ENCODE data around the gene MAD1L1. TPM values are rescaled to one million over a fixed set of nuclear protein-coding genes. Genes with fewer than 3 reads are reported as not detected.
"Not testable (repeated sequence)": the region's sequence is repeated elsewhere in the genome, so short reads cannot be mapped to it uniquely, and the experiment has no call there.

Gene MAD1L1
- total RNA-seq, 1 donor, result 57.9 TPM

DNA sequence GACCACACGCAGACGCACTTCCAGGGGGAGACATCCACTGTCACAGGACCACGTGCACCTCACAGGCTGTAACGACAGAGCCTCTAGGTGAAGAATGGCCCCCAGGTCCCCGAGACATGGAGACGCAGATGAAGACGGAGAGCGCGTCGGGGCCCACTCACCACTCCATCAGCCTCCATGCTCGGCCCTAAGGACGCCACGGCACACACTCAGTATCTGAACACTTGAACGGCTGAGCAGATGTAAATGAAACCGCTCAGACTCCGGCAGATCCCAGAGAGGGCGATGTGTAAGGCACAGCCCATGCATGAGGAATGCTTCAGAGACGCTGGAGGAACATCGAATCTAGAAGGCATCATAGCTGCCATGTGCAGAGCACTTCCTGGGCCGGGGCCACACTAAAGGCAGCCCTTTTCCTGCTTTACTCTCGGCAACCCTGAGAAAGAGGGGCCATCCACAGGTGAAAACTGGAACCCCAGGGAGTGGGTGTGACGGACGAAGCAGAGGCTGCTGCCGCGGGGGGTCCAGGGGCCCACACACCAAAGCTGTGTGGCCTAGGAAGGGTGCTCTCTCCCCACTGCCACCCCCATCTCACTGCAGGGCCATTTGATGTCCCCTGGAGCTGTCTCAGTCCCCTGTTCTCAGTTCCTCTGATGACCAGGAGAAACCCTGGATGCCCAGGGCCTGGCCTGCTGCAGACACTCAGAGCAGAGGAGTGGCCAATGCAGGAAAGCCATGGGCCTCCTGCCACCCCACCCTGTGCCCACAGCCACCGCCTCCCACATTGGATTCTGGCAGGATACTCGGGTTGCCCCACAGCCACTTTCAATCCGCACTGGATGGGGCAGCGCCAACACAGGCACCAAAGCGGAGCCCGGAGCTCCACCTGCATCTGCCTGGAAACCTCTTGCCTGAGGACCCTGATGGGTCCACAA, 253.8 kb downstream of the MAD1L1 start:
- no peak for DNase-seq (ENCODE audit: low read depth in 2 of 3, low spot score in 2 of 3)

- DNase-seq (ENCODE audit: low read depth in 2 of 3, low spot score in 2 of 3), result no peak
These were observed 254.8 kb downstream of the MAD1L1 start for GRCh38 chr7:1977876-1978441.

- no peak for DNase-seq (ENCODE audit: low read depth in 2 of 3, low spot score in 2 of 3)
These were observed 255.5 kb downstream of the MAD1L1 start for GRCh38 chr7:1977059-1977875.

DNA sequence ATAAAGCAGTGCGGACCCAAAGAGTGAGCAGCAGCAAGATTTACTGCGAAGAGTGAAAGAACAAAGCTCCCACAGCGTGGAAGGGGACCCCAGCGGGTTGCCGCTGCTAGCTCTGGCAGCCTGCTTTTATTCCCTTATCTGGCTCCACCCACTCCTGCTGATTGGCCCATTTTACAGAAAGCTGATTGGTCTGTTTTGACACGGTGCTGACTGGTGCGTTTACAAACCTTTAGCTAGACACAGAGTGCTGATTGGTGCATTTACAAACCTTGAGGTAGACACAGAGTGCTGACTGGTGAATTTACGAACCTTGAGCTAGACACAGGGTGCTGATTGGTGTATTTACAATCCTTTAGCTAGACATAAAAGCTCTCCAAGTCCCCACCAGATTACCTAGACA, 256.2 kb downstream of the MAD1L1 start:
- not testable (repeated sequence) for DNase-seq (ENCODE audit: low read depth in 2 of 3, low spot score in 2 of 3)

- DNase-seq (ENCODE audit: low read depth in 2 of 3, low spot score in 2 of 3), result no peak
These were observed 257.2 kb downstream of the MAD1L1 start for GRCh38 chr7:1975581-1975980.

DNA sequence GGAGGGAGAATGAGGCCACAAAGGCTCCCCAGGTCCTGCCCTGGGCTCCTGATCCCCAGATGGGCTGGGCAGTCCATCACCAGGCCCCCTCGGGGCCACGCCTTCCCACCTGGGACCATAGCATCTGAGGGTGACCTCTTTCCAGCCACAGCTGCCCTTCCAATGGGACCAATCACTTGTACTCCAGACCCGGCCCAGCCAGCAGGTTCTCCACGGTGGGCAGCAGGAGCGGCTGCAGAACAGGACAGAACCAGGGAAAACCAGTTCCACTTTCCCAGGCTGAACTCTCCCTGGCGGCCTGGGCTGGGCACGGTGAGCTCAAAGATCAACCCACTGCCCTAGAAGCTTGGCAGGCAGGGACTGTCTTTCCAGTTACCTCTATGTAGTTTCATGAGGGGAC, 257.6 kb downstream of the MAD1L1 start:
- DNase-seq (ENCODE audit: low read depth in 2 of 3, low spot score in 2 of 3), result no peak

- DNase-seq (ENCODE audit: low read depth in 2 of 3, low spot score in 2 of 3), result no peak
These were observed 258.2 kb downstream of the MAD1L1 start for GRCh38 chr7:1974290-1975101.

DNA sequence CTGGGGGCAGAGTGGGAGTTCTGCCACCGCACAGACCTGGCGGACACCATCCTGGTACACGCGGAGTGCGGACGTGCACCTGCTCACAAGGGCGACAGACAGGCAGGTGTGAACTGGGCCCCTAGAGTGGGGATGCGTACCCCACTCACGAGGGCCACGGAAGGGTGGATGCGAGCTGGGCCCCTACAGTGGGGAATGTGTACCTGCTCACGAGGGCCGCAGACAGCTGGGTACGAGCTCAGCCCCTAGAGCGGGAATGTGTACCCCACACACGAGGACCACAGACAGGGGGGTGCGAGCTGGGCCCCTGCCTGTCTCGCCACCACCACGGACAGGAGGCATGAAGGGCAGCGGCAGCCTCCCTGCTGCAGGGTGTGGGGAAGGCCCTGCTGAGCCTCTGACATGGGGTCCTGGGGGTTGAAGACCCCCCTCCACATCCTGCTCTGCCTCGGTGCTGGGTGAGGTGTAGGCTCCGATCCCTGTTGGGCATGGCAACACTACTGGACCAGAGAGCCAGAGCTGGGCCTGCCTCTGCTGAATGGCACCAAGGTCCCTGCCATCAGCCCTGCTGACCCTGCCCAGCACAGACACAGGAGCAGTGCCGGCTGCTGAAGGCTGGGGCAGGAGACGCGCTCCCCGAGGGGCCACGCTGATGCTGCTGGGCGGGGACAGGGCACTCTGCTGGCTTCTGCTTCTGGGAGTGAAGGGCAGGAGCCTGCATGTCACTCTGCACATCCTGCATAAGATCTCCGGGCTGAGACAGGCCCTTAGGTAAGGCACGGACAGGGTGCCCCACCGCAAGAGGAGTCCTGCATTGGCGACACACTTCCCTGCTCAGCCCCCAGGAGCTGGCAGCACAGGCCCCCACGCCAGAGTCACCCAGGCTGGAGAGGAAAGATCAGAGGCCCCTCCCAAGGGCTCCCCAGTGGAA, 259.2 kb downstream of the MAD1L1 start:
- DNase-seq (ENCODE audit: low read depth in 2 of 3, low spot score in 2 of 3), result no peak

GRCh38 chr7:1972744-1973143, 260.0 kb downstream of the MAD1L1 start:
- no peak for DNase-seq (ENCODE audit: low read depth in 2 of 3, low spot score in 2 of 3)

DNA sequence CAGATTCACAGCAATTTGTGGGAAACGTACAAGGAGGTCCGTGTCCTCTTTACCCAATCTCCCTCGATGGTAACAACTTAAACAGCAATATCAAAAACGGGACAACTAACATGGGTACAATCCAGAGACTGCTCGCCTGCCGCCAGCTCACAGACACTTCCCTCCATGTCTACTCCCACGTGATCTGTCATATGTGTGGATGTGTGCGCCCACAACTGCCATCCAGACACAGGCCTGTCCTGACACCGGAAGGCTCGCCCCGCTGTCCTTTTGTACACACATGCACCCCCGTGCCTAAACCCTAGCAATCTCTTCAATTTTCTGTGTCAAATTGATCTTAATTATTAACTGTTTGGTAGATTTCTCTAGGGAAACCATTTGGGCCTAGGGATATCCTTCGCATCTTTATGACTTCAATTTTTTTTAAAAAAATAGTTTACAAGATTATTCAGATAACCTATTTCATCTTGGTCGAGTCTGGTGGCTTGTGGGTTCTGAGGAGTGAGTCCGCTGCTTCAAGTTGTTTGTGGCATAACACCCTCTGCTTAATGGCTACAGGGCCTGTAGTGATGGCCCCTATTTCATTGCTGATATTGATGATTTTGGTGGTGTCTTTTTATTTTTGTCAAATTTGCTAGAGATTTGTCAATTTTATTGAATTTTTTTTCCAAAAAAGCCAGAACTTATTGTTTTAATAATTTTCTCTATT, 260.6 kb downstream of the MAD1L1 start:
- DNase-seq (ENCODE audit: low read depth in 2 of 3, low spot score in 2 of 3), result no peak

DNA sequence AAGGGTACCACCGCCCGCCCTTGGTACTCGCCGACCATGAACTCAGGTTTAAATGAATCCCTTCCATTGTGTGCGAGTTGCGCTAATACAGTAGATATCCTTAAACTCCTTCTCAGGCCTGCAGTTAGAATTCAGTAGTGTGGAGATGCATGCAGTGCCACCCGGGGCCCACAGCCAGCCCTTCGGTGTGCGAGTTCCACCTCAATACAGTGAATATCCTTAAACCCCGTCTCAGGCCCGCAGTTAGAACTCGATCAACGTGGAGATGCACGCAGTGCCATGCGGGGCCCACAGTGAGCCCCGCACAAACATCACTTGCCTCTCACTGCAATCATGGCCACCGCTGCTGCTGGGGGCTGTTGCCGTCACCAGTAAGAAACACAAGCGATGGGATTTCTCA, 261.9 kb downstream of the MAD1L1 start:
- no peak for DNase-seq (ENCODE audit: low read depth in 2 of 3, low spot score in 2 of 3)

DNA sequence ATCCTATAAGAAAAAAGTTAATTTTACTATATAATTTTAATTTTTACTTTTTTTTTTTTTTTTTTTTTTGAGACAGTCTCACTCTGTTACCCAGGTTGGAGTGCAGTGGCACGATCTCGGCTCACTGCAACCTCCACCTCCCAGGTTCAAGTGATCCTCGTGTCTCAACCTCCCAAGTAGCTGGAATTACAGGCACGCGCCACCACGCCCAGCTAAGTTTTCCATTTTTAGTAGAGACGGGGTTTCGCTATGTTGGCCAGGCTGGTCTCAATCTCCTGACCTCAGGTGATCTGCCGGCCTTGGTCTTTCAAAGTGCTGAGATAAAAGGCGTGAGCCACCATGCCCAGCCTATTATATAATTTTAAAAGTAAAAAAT, 262.5 kb downstream of the MAD1L1 start:
- DNase-seq (ENCODE audit: low read depth in 2 of 3, low spot score in 2 of 3), result not testable (repeated sequence)

DNA sequence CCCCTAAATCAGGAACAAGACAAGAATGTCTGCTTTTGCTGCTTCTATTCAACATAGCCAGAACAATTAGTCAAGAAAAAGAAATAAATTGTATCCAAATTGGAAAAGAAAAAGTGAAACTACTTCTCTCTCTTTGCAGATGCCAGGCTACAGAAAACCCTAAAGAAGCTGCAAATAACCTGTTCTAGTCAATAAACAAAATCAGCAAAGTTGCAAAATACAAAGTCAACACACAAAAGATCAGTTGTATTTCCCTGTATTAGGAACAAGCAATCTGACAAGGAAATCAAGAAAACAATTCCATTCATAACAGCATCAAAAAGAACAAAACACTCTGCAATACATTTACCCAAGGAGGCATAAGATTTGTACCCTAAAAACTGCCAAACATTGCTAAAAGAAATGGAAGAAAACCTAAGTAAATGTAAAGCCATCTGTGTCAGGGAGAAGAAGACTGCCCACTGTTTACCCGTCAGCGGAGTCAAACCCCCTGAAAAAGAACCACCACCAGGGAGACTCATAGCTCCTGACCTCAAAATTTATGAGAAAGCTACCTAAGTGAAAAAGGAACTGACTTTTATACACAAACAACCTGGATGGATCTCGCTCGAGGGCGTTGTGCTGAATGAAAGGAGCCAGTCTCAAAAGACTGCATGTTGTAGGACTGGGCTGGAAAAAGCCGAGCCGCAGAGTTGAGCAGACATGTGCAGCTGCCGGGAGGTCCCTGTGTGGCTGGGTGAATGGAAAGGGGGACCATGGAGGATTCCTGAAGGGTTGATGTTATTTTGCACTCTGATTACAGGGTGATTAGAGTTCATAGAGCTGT, 263.1 kb downstream of the MAD1L1 start:
- DNase-seq (ENCODE audit: low read depth in 2 of 3, low spot score in 2 of 3), result peak in 2 of 3 donors; percentile 12 to 31

- DNase-seq (ENCODE audit: low read depth in 2 of 3, low spot score in 2 of 3), result no peak
These were observed 264.2 kb downstream of the MAD1L1 start for GRCh38 chr7:1968397-1969111.

DNA sequence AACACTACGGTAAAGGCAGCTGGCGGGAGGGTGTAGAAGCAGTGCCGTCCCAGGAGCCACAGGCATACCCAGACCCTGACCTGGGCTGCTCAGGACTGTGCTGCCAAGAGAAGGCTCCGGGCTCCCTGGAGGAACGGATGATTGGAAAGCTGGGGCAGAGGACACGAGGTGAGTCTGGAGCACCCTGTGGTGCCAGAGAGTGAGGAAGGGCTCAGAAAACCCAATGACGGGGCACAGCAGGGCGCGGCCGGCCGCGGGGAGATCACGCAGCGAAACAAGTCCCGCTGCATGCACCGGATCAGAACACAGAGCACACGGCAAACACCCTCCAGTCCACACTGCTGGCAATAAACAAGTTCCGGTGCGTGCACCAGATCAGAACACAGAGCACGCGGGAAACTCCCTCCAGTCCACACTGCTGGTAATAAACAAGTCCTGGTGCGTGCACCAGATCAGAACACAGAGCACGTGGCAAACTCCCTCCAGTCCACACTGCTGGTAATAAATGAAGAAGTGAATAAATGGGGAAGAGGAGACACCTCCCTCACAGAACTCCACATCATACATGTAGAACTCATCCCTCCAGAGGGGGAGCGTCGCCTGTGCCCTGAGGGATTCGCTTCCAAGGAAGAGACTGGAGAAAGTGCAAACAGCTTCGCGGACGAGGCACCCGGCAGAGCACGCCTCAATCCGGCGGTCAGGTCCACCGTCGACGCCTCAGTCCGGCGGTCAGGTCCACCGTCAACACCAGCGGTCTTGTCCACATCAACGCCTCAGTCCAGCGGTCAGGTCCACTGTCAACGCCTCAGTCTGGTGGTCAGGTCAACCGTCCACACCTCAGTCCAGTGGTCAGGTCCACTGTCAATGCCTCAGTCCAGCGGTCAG, 265.0 kb downstream of the MAD1L1 start:
- DNase-seq (ENCODE audit: low read depth in 2 of 3, low spot score in 2 of 3), result no peak

DNA sequence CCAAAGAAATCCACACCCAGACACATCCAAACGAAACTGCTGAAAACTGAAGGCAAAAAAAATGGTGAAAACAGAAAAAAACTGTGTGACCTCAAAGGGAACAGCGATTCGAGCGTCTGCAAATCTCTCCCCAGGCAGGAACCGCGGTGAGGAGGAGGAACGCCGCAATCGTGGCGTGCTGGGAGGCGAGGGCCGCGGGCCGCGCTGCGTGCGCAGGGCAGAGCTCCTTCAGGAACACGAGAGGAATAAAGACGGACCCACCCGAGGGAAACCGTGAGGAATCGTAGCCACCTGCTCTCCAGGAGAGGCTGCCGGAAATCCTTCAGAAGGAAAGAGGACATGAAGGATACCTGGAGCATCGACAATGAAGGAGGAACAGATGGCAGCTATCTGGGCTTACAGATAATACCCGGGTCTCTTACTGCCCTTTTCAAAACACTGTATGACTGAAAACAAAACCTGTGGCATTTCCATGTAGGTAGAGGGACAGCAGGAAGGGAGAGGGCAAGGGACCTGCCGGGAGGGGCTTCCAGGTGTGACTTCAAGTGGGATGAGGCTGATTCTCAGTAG, 266.0 kb downstream of the MAD1L1 start:
- DNase-seq (ENCODE audit: low read depth in 2 of 3, low spot score in 2 of 3), result no peak

Data from hematopoietic multipotent progenitor cell (in vitro differentiated cells).